GM21786 (cell line): Measurements from ENCODE around the gene TAF5L.
"Not testable (repeated sequence)": the region's sequence is repeated elsewhere in the genome, so short reads cannot be mapped to it uniquely, and the experiment has no call there.

Source experiments
- ATAC-seq: cut with Tn5 transposase; IDR thresholded peaks from one replicate; pipeline ENCODE4 v1.9.1; 2021; ENCODE audit not compliant: unreplicated experiment

TAF5L gene

GRCh38 chr1:229608590-229608989 lies 17.3 kb downstream of the TAF5L start:
- no peak for ATAC-seq

GRCh38 chr1:229607370-229607769 lies 18.6 kb downstream of the TAF5L start:
- ATAC-seq: no peak

- ATAC-seq: no peak
Measured at GRCh38 chr1:229603371-229604005, 22.4 kb downstream of the TAF5L start.

GRCh38 chr1:229600229-229600628 lies 25.7 kb downstream of the TAF5L start:
- ATAC-seq: no peak

- ATAC-seq: no peak
Measured at GRCh38 chr1:229599218-229599954, 26.5 kb downstream of the TAF5L start.

GRCh38 chr1:229597877-229598276 lies 28.0 kb downstream of the TAF5L start:
- no peak for ATAC-seq

GRCh38 chr1:229596925-229597699 lies 28.8 kb downstream of the TAF5L start:
- no peak for ATAC-seq

GRCh38 chr1:229595876-229596275 lies 30.0 kb downstream of the TAF5L start:
- ATAC-seq: not testable (repeated sequence)

- no peak for ATAC-seq
Measured at GRCh38 chr1:229594227-229595008, 31.5 kb downstream of the TAF5L start.

GRCh38 chr1:229593800-229594199 lies 32.1 kb downstream of the TAF5L start:
- ATAC-seq: no peak

GRCh38 chr1:229590119-229590518 lies 35.8 kb downstream of the TAF5L start:
- no peak for ATAC-seq

- ATAC-seq: no peak
Measured at GRCh38 chr1:229585338-229585737, 40.6 kb downstream of the TAF5L start.

- ATAC-seq: no peak
Measured at GRCh38 chr1:229582715-229583114, 43.2 kb downstream of the TAF5L start.

- ATAC-seq: no peak
Measured at GRCh38 chr1:229582011-229582694, 43.8 kb downstream of the TAF5L start.

GRCh38 chr1:229581485-229581884 lies 44.4 kb downstream of the TAF5L start:
- ATAC-seq: no peak

- peak; percentile 98 for ATAC-seq
Measured at GRCh38 chr1:229579059-229579673, 46.8 kb downstream of the TAF5L start.

GRCh38 chr1:229578168-229579058 lies 47.5 kb downstream of the TAF5L start:
- ATAC-seq: peak; percentile 32

- no peak for ATAC-seq
Measured at GRCh38 chr1:229574679-229575442, 51.1 kb downstream of the TAF5L start.
